ENCODE measurements around the gene NPAS2.

NPAS2 gene

DNA sequence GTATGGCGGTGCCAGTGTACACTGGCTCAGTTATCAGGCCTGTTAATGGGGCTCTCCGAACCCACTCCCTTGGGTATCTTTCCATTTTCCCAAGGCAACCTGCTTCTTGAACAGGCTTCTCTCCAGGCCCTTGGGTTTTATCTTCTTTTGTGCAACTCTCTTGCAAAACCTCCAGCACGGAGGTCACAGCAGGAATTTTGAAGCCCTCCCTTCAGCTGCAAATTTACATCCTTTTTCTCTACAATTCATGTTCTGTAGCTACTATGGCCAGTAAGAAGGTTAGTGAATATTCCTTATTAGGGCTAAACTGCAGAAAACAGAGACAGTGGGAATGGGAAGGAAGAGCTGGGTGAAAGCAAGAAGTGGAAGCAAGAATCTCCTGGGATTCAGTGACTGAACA, 10.4 kb upstream of the NPAS2 start:
- TF ChIP-seq ZNF274 (IDR thresholded peaks at IDR 0.05; ENCODE audit: low read depth, low read length): no peak
- H3K4me3 ChIP-seq (ENCODE audit: low read length): no peak overlapping the region

DNA sequence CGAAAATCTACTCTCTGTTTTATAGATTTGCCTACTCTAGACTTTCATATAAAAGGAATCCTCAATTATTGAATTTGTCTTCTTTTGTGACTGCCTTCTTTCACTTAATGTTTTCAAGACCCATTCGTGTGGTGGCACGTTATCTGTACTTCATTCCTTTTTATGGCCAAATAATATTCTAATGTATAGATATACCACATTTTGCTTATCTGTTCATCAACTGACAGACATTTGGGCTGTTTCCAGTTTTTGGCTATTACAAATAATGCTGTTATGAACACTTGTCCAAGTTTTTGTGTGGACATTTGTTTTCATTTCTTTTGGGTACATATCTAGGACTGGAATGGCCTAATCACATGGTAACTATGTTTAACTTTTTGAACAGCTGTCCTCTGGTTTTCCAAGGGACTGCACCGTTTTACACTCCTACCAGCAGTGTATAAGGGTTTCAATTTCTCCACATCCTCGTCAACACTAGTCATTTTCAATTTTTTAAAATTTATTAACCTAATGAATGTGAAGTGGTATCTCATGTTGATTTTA, 9.3 kb upstream of the NPAS2 start:
- no peak overlapping the region for H3K4me3 ChIP-seq (ENCODE audit: low read length)
- no peak for TF ChIP-seq ZNF274 (IDR thresholded peaks at IDR 0.05; ENCODE audit: low read depth, low read length)

GRCh38 chr2:100812116-100812515, 7.8 kb upstream of the NPAS2 start:
- no peak for TF ChIP-seq ZNF274 (IDR thresholded peaks at IDR 0.05; ENCODE audit: low read depth, low read length)
- H3K4me3 ChIP-seq (ENCODE audit: low read length): no peak overlapping the region

DNA sequence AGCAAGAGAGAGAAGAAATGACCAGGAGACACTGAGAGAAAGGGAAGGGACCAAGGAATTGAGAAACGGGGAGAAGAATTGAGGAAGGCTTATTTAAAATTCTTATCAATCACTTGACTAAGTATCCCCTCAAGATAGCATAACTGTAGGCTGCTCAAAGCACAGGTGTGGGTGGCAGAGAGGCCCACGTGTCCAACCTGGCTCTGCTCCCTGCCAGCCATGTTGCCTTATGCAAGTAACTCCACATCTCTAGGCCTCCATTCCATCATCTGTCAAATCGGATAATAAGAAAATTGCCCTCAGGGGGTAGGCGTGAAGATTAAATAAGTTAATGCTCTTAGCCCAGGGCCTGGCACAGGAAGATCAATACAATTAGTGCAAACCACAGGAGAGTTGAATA, 7.4 kb upstream of the NPAS2 start:
- no peak for TF ChIP-seq ZNF274 (IDR thresholded peaks at IDR 0.05; ENCODE audit: low read depth, low read length)
- no peak overlapping the region for H3K4me3 ChIP-seq (ENCODE audit: low read length)

DNA sequence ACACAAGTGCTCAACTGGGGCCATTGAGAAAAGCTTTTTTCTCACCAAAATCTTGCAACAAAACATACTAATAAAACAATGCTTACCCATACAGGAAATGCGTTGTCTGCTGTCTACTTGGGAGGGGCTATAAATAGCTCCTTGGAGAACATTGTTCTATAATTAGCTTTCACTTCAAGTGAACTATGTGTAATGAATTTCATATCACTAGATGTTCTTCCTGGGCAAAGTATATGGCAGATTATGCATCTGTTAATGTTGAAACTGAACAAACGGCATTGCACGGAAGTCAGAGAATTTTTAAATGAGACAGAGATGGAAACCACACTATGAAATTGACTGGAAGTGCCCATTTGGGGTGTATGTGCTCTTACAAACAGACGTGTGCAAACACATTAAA, 6.4 kb upstream of the NPAS2 start:
- no peak for TF ChIP-seq ZNF274 (IDR thresholded peaks at IDR 0.05; ENCODE audit: low read depth, low read length)
- H3K4me3 ChIP-seq (ENCODE audit: low read length): no peak overlapping the region

DNA sequence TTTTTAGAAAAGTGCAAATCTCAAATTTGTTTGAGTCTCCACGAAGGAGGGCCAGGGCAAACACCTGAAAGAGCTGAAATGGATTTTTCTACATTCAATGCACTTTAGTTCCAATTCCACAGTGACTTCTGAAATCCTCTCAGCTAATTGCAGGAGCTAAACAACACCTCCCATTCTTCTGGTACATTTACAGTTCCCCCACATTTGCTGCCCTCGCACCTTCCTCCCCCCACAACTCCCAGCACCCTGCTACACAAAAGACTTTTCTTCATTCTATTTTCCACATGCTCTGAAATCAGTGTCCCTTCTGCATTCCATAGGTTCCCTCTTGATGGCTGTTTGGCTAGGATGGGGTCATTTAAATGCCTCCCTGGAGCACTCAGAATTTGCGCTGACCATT, 5.9 kb upstream of the NPAS2 start:
- TF ChIP-seq ZNF274 (IDR thresholded peaks at IDR 0.05; ENCODE audit: low read depth, low read length): no peak
- no peak overlapping the region for H3K4me3 ChIP-seq (ENCODE audit: low read length)

- no peak overlapping the region for H3K4me3 ChIP-seq (ENCODE audit: low read length)
- TF ChIP-seq ZNF274 (IDR thresholded peaks at IDR 0.05; ENCODE audit: low read depth, low read length): no peak
Observed at GRCh38 chr2:100814453-100814852, 5.5 kb upstream of the NPAS2 start.

DNA sequence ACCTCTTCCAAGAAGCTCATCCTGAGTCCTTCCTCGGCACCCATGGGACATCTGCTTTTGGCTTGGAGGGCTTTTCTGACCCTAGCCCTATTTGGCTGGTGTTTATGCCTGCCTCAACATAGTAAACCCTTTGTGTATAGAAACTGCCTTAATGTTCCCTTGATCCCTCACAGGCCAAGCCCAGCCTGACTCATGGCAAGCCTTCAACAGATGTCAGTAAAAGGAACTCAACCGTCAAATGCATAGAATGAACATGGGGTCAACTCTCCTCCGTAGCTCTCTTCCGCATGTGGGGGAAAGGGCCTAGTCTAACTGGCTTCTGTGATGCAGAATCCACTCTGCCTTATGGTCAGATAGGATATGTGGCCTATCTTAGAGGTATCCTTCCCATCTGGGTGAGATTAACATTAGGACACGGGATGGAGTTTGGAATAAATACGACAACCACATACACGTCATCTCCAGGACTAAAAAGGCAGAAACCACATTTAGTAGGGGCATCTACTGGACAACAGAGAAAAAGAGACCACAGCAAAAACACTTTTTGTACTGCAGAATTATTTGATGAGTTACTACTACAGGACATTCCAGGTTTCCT, 2.5 kb upstream of the NPAS2 start:
- H3K4me3 ChIP-seq (ENCODE audit: low read length): no peak overlapping the region
- no peak for TF ChIP-seq ZNF274 (IDR thresholded peaks at IDR 0.05; ENCODE audit: low read depth, low read length)

DNA sequence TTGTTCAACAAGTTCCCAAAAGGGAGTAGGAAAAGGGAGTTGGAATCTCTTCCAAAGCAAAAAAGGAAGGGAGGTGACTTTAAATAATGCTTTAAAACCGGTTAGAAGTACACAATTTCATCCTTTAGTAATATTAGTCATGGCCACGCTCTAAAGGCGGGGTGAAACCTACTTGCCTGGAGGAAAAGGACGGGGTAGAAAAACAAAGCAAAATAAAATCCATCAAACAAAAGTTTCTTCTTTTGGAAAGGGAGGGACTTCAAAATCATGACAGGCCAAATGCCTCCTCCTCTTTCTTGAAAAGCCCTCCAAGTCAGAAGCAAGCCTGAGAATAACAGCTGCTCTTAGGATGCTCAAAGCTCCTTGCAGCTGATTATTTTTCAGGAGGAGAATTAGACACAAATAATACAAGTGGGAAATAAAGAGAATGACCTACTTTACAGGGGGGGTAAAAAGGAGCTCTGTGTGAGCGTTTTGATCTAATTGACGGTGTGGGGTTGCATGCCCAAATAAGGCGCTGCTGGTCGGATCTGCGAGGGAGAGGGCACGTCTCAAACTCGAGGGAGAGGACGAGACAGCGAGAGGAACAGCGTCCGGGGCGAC, 1.8 kb upstream of the NPAS2 start:
- TF ChIP-seq ZNF274 (IDR thresholded peaks at IDR 0.05; ENCODE audit: low read depth, low read length): no peak
- H3K4me3 ChIP-seq (ENCODE audit: low read length): no peak overlapping the region

DNA sequence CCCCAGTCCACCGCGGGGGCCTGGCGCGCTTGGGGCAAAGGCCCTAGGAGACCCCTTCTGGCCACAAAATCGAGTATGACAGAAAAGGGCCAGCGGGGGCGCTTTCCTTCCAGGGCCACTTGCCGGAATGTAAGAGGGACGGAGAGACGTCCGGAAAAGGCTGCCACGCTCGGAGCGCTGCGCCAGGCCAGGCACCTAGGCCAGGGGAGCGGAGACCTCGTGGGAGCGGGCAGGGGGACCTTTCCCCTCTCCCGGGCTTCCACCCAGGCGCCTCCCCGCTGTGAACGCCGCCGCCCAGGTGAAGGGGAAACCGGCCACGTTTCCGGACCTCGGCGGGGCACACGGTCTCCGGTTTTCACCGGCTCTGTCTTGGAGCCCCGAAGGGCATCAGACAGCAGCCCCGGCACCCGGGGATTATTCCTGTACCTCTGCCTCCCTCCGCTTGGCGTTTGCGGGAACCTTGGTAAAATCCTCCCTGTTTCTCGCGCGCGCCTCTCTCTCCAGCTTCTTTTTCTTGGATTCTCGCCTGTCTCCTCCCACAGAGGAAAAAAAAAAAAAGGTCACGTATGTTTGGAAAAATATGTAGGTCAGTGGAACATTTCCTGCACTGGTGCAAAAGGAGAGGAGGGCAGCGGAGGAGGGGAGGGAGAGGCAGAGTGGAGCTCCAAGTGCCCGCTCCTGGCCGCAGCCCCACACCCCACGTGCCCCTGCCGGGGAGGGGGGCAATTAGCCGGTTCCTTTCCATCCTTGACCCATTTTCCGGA, 1.2 kb upstream of the NPAS2 start:
- TF ChIP-seq ZNF274 (IDR thresholded peaks at IDR 0.05; ENCODE audit: low read depth, low read length): no peak
- no peak overlapping the region for H3K4me3 ChIP-seq (ENCODE audit: low read length)

DNA sequence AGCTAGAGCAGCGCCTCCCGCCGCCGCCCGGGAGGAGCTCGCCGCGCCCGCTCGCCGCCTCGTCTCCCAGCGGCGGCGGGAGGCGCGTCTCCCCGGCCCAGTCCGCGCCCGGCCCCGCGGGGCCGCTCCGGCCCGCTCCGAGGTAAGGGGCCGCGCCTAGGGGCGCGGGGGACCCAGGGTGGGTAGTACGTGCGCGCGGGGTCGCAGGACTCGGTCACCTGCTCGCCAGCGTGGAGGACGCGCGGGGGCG, 259 bp downstream of the NPAS2 start:
- TF ChIP-seq ZNF274 (IDR thresholded peaks at IDR 0.05; ENCODE audit: low read depth, low read length): no peak

DNA sequence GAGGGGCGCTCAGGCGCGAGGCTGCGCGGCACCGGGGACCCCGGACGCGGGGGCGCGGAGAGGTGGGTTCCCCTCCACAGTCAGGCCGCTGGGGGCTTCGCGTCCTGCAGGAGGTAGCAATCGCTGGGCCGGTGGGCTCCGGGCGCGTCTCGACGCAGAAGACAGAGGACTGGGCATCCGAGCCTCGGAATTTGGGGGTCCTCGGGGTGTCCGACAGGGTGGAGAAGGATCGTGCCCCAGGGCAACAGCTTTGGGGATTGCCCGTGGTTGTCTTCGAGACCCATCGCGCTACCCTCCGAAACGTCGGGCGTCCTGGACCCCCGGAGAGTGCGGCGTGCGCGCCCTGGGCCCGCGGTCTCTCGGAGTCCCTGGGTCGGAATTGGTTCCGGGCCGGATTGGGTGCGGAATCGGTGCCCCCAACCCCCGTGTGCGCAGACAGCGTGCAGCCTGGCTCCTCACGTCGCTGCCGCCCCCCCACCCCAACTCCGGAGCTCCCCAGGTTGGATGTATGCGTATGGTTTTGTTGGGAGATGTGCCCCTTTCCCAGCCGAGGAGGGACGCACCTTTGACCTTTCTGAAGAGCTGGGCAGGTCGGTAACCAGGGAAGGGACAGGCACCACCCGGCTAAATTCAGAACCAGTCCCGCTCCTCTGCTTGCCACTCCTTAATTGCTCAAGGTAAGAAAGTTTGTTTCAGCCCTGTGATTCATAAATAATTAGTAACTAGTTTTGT, 750 bp downstream of the NPAS2 start:
- no peak overlapping the region; the same call in 1 of the 2 replicates for H3K4me3 ChIP-seq (ENCODE audit: low read length)
- TF ChIP-seq ZNF274 (IDR thresholded peaks at IDR 0.05; ENCODE audit: low read depth, low read length): no peak

More for the DNA sequence above, 259 bp downstream of the NPAS2 start:
- no peak overlapping the region for H3K4me3 ChIP-seq (ENCODE audit: low read length)

GRCh38 chr2:100821255-100821910, 1.4 kb downstream of the NPAS2 start:
- TF ChIP-seq ZNF274 (IDR thresholded peaks at IDR 0.05; ENCODE audit: low read depth, low read length): no peak
- H3K4me3 ChIP-seq (ENCODE audit: low read length): no peak overlapping the region

DNA sequence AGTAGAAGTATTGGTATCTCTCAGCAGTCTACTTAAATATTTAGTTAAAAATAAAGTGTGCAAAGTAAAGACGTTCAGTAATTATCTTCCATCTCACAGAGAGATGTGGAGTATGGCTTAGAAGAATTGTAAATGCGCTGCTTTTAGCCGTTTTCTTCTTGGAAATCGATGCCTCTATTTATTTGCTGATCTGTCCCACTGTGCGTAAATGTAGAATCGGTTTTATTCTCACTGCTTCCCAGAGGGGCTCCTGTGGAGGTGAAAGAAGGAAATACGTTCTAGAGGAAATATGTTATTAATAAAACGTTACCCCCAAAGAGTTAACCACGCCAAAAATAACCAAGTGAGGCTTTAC, 1.9 kb downstream of the NPAS2 start:
- no peak overlapping the region for H3K4me3 ChIP-seq (ENCODE audit: low read length)
- no peak for TF ChIP-seq ZNF274 (IDR thresholded peaks at IDR 0.05; ENCODE audit: low read depth, low read length)
